Measurements from ENCODE around the gene MRC2.

MRC2 gene

DNA sequence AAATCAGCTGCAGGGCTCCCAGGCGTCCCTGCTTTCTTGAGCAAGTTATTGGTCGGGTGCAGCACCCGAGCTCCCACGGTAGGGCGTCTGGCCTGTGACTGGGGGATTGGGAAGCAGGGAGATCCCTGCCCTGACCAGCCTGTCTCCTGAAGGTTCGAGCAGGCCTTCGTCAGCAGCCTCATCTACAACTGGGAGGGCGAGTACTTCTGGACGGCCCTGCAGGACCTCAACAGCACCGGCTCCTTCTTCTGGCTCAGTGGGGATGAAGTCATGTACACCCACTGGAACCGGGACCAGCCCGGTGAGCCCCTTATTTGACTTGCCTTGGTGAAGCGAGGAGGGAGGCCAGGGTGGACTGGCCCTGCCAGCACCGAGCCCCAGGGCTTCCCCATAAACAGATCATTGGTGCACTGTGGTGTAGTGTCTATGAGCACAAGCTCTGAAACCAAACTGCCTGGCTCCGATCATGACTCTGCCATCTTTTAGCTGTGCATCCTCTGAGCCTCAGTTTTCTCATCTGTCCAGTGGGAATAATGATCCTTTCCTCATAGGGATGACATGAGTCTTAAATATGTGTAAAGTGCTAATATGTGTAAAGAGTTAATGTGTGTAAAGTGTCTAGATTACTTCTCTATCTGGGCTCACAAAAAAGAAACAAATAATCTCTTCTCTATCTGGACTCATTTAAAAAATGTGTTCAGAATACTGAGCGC is 48.9 kb downstream of the MRC2 start:
- no peak for TF ChIP-seq EP300 (IDR thresholded peaks at IDR 0.05; ENCODE audit: borderline replicate concordance)
- TF ChIP-seq, protein P1, sequence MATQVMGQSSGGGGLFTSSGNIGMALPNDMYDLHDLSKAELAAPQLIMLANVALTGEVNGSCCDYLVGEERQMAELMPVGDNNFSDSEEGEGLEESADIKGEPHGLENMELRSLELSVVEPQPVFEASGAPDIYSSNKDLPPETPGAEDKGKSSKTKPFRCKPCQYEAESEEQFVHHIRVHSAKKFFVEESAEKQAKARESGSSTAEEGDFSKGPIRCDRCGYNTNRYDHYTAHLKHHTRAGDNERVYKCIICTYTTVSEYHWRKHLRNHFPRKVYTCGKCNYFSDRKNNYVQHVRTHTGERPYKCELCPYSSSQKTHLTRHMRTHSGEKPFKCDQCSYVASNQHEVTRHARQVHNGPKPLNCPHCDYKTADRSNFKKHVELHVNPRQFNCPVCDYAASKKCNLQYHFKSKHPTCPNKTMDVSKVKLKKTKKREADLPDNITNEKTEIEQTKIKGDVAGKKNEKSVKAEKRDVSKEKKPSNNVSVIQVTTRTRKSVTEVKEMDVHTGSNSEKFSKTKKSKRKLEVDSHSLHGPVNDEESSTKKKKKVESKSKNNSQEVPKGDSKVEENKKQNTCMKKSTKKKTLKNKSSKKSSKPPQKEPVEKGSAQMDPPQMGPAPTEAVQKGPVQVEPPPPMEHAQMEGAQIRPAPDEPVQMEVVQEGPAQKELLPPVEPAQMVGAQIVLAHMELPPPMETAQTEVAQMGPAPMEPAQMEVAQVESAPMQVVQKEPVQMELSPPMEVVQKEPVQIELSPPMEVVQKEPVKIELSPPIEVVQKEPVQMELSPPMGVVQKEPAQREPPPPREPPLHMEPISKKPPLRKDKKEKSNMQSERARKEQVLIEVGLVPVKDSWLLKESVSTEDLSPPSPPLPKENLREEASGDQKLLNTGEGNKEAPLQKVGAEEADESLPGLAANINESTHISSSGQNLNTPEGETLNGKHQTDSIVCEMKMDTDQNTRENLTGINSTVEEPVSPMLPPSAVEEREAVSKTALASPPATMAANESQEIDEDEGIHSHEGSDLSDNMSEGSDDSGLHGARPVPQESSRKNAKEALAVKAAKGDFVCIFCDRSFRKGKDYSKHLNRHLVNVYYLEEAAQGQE (IDR thresholded peaks at IDR 0.05; ENCODE audit: low read depth) = no peak
- TF ChIP-seq RAD21 (IDR thresholded peaks at IDR 0.05; ENCODE audit: low read depth) = no peak
- TF ChIP-seq, protein P2, sequence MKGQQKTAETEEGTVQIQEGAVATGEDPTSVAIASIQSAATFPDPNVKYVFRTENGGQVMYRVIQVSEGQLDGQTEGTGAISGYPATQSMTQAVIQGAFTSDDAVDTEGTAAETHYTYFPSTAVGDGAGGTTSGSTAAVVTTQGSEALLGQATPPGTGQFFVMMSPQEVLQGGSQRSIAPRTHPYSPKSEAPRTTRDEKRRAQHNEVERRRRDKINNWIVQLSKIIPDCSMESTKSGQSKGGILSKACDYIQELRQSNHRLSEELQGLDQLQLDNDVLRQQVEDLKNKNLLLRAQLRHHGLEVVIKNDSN (IDR thresholded peaks at IDR 0.05) = no peak
- no peak for TF ChIP-seq YY1 (IDR thresholded peaks at IDR 0.05; ENCODE audit: low read depth)
- no peak for TF ChIP-seq NFIC (IDR thresholded peaks at IDR 0.05)
- TF ChIP-seq CREB1 (IDR thresholded peaks at IDR 0.05; ENCODE audit: low read depth) = no peak
- TF ChIP-seq ZBTB7A (IDR thresholded peaks at IDR 0.05; ENCODE audit: low read depth) = no peak
- no peak for TF ChIP-seq EGR1 (IDR thresholded peaks at IDR 0.05)
- TF ChIP-seq, protein P3, sequence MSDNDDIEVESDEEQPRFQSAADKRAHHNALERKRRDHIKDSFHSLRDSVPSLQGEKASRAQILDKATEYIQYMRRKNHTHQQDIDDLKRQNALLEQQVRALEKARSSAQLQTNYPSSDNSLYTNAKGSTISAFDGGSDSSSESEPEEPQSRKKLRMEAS (IDR thresholded peaks at IDR 0.05) = no peak
- TF ChIP-seq CEBPB (IDR thresholded peaks at IDR 0.05) = no peak

DNA sequence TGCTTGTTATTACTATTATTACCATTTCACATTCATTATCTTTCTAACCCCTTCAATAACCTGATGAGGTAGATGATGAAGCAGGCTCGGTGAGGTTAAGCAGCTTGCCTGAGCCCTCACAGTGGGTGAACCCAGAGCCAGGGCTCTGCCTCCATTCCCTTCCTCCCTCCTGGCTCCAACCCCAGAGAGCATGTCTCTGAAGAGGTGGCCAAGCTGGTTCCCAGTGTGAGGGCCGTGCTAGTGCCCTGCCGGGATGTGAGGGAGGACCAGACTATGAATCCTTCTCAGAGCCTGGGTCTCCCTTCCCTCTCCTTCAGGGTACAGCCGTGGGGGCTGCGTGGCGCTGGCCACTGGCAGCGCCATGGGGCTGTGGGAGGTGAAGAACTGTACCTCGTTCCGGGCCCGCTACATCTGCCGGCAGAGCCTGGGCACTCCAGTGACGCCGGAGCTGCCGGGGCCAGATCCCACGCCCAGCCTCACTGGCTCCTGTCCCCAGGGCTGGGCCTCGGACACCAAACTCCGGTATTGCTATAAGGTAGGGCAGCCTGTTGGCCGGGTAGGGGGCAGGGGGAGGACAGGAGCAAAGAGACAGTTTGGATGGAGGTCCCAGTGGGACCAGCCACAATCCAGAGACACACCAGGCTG is 49.6 kb downstream of the MRC2 start:
- TF ChIP-seq, protein P3 (IDR thresholded peaks at IDR 0.05) = no peak
- TF ChIP-seq TAF1 (IDR thresholded peaks at IDR 0.05; ENCODE audit: low read depth) (no peak), NFIC (IDR thresholded peaks at IDR 0.05) (no peak), FOXM1 (IDR thresholded peaks at IDR 0.05; ENCODE audit: borderline replicate concordance, low read depth) (no peak), TCF12 (IDR thresholded peaks at IDR 0.05; ENCODE audit: low read depth) (no peak), CREB1 (IDR thresholded peaks at IDR 0.05; ENCODE audit: low read depth) (no peak), EGR1 (IDR thresholded peaks at IDR 0.05) (no peak), CEBPB (IDR thresholded peaks at IDR 0.05) (no peak), TEAD4 (IDR thresholded peaks at IDR 0.05) (no peak), RAD21 (IDR thresholded peaks at IDR 0.05; ENCODE audit: low read depth) (no peak), YY1 (IDR thresholded peaks at IDR 0.05; ENCODE audit: low read depth) (no peak), EP300 (IDR thresholded peaks at IDR 0.05; ENCODE audit: borderline replicate concordance) (no peak), ZBTB7A (IDR thresholded peaks at IDR 0.05; ENCODE audit: low read depth) (no peak)
- TF ChIP-seq, protein P2 (IDR thresholded peaks at IDR 0.05) = no peak
- TF ChIP-seq, protein P1 (IDR thresholded peaks at IDR 0.05; ENCODE audit: low read depth) = no peak

DNA sequence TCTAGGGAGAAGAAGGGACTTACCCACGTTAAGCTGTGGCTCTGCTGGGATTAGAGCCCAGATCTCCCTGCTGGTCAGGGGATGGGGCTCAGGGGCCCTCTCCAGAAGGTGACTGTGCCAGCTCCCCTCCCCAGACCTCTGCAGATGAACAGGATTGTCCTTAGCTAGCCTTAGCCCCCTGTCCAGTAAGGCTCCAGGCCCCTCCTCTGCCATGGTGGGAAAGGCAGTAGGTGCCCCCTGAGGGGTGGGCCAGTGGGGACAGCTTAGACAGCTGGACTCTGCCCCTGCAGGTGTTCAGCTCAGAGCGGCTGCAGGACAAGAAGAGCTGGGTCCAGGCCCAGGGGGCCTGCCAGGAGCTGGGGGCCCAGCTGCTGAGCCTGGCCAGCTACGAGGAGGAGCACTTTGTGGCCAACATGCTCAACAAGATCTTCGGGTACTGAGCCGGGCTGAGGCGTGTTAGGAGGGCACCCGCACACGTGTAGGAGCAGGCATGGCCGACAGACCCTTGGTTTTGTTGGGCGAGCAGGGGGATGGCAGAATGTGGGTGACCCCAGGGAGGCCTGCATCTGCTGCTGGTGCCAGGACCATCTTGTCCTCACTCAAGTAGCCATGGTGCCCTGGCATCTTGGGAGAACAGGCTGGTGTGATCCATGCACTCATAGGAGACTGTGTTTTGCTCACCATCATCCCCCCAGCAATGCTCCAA is 50.9 kb downstream of the MRC2 start:
- TF ChIP-seq RAD21 (IDR thresholded peaks at IDR 0.05; ENCODE audit: low read depth) (no peak), NFIC (IDR thresholded peaks at IDR 0.05) (no peak), TCF12 (IDR thresholded peaks at IDR 0.05; ENCODE audit: low read depth) (no peak), YY1 (IDR thresholded peaks at IDR 0.05; ENCODE audit: low read depth) (no peak), TAF1 (IDR thresholded peaks at IDR 0.05; ENCODE audit: low read depth) (no peak), CREB1 (IDR thresholded peaks at IDR 0.05; ENCODE audit: low read depth) (no peak), EGR1 (IDR thresholded peaks at IDR 0.05) (no peak), ZBTB7A (IDR thresholded peaks at IDR 0.05; ENCODE audit: low read depth) (no peak), EP300 (IDR thresholded peaks at IDR 0.05; ENCODE audit: borderline replicate concordance) (no peak), TEAD4 (IDR thresholded peaks at IDR 0.05) (no peak), FOXM1 (IDR thresholded peaks at IDR 0.05; ENCODE audit: borderline replicate concordance, low read depth) (no peak), CEBPB (IDR thresholded peaks at IDR 0.05) (no peak)
- TF ChIP-seq, protein P3 (IDR thresholded peaks at IDR 0.05) = no peak
- TF ChIP-seq, protein P2 (IDR thresholded peaks at IDR 0.05) = no peak
- TF ChIP-seq, protein P1 (IDR thresholded peaks at IDR 0.05; ENCODE audit: low read depth) = no peak
